K562 (cell line): ENCODE measurements around the gene ANKRD33. TPM values are rescaled to one million over a fixed set of nuclear protein-coding genes. Genes with fewer than 3 reads are reported as not detected.

Experiments used
- CHD1 ChIP-seq: fragments of 200-600 bp; sonication (generic); IDR thresholded peaks from one replicate; pipeline ENCODE4 v1.6.1; 2012; ENCODE audit warnings: mild to moderate bottlenecking, moderate library complexity, low read length, inconsistent platforms
- FOXM1 ChIP-seq, 2 experiments: fragments of 450-650 bp in 1 of 2; sonication (generic) in 1 of 2; formaldehyde crosslinking in 1 of 2; IDR thresholded peaks; 2 replicates each; pipeline versions ENCODE4 v1.6.1 to v1.9.0; 2017 to 2022; ENCODE audit warnings: low read depth in 2 of 2, mild to moderate bottlenecking in 2 of 2, missing genetic modification reagents in 1 of 2, moderate library complexity in 1 of 2
- GABPB2 ChIP-seq: fragments of 250-450 bp; sonication (Bioruptor Pico); conservative IDR thresholded peaks from 2 replicates; pipeline ENCODE4 v1.5.1; 2021; ENCODE audit warnings: mild to moderate bottlenecking
- GMEB1 ChIP-seq: fragments of 250-450 bp; sonication (Bioruptor Pico); IDR thresholded peaks from 2 replicates; pipeline ENCODE4 v1.4.0; 2020; ENCODE audit warnings: mild to moderate bottlenecking
- KLF1 ChIP-seq: fragments of 450-650 bp; IDR thresholded peaks from 2 replicates; pipeline ENCODE4 v1.6.1; 2016; ENCODE audit warnings: missing genetic modification characterization, missing compliant biosample characterization
- NR2F6 ChIP-seq: fragments of 450-650 bp; formaldehyde crosslinking; IDR thresholded peaks from 2 replicates; pipeline ENCODE4 v1.4.0; 2020; ENCODE audit warnings: mild to moderate bottlenecking
- PHB ChIP-seq: fragments of 250-450 bp; sonication (Bioruptor Pico); IDR thresholded peaks from 2 replicates; pipeline ENCODE4 v1.5.0; 2021
- POLR2G ChIP-seq: fragments of 200-400 bp; formaldehyde crosslinking; IDR thresholded peaks from 2 replicates; pipeline ENCODE4 v1.6.1; 2017; ENCODE audit warnings: low read depth, mild to moderate bottlenecking, antibody characterized with exemption, low read length, moderate library complexity
- PRDM10 ChIP-seq: fragments of 450-650 bp; IDR thresholded peaks from 2 replicates; pipeline ENCODE4 v1.6.1; 2018; ENCODE audit not compliant: partially characterized antibody
- PRMT5 ChIP-seq: sonication (generic); formaldehyde crosslinking; IDR thresholded peaks from 2 replicates; pipeline ENCODE4 v1.5.0; 2020; ENCODE audit warnings: missing genetic modification reagents
- SMARCE1 ChIP-seq: fragments of 450-650 bp; IDR thresholded peaks from 2 replicates; pipeline ENCODE4 v1.7.1; 2016; ENCODE audit warnings: mild to moderate bottlenecking
- STAT5A ChIP-seq: IDR thresholded peaks from 2 replicates; pipeline ENCODE4 v1.6.1; 2012; ENCODE audit warnings: low read length, inconsistent platforms, borderline replicate concordance
- TEAD4 ChIP-seq, 2 experiments: sonication (generic) in 1 of 2; formaldehyde crosslinking in 1 of 2; IDR thresholded peaks; 2 replicates each; pipeline versions ENCODE4 v1.6.1 to v1.8.0; 2012 to 2022; ENCODE audit warnings: borderline replicate concordance in 1 of 2, inconsistent platforms in 1 of 2, low read length in 1 of 2, mild to moderate bottlenecking in 1 of 2, missing genetic modification reagents in 1 of 2
- ZNF165 ChIP-seq: fragments of 250-450 bp; sonication (Bioruptor Pico); IDR thresholded peaks from 2 replicates; pipeline ENCODE4 v1.4.0; 2020; ENCODE audit warnings: borderline replicate concordance
- ZNF57 ChIP-seq: fragments of 450-650 bp; formaldehyde crosslinking; IDR thresholded peaks from 2 replicates; pipeline ENCODE4 v1.4.0; 2020; ENCODE audit warnings: mild to moderate bottlenecking, moderate library complexity
- ZNF79 ChIP-seq: fragments of 250-450 bp; sonication (Bioruptor Pico); IDR thresholded peaks from 2 replicates; pipeline ENCODE4 v1.4.0; 2020; ENCODE audit warnings: low read depth, mild to moderate bottlenecking, moderate library complexity
- polyA plus RNA-seq, 8 experiments: library from polyadenylated mRNA; depleted of rRNA in 4 of 8; stranded (reverse) in 5 of 8; unstranded in 3 of 8; fragments of >200 nt; fragmentation: Nextera tagmentation in 2 of 8; fragmentation: Illumina TruSeq in 1 of 8; extraction: Ambion mirVana in 2 of 8; extraction: Trizol in 1 of 8; gene quantifications; 2 replicates each; pipeline versions ENCODE4 v1.2.1 to v1.2.3, GENCODE V29; 2011 to 2014; ENCODE audit warnings: inconsistent platforms in 1 of 8, missing spikeins in 1 of 8
- total RNA-seq, 7 experiments: library from RNA; depleted of rRNA in 6 of 7; stranded (reverse); fragments of >200 nt in 6 of 7; fragmentation: Illumina TruSeq in 2 of 7; extraction: Trizol in 2 of 7; gene quantifications; 2 replicates each; pipeline versions ENCODE4 v1.2.1 to v1.2.3, GENCODE V29; 2011 to 2021; ENCODE audit warnings: low replicate concordance in 1 of 7
- TF ChIP-seq, protein P1 (sequence below): fragments of 450-650 bp; IDR thresholded peaks from 2 replicates; pipeline ENCODE4 v1.6.1; 2016
- TF ChIP-seq, protein P2 (sequence below): IDR thresholded peaks from 2 replicates; pipeline ENCODE4 v1.6.1; 2011; ENCODE audit warnings: borderline replicate concordance, low read depth, mild to moderate bottlenecking, moderate library complexity, low read length; ENCODE audit not compliant: insufficient read depth, poor library complexity, severe bottlenecking

The ANKRD33 gene
- total and polyA plus RNA-seq, 9 of the 15 experiments (the other 6 are each of a cell fraction or from before 2014, with no cell fraction given), result 0.04 to 0.11 (median 0.07) TPM; not detected in 4

- TF ChIP-seq FOXM1 (IDR thresholded peaks at IDR 0.05; ENCODE audit: low read depth) (no peak), FOXM1 (CRISPR knock-in tag; IDR thresholded peaks at IDR 0.05; ENCODE audit: low read depth) (no peak), NR2F6 (CRISPR knock-in tag) (0 out of 2 replicates have a peak, but pooled peaks have one; percentile 21), SMARCE1 (no peak), TEAD4 (IDR thresholded peaks at IDR 0.05; ENCODE audit: low read length) (no peak), TEAD4 (CRISPR knock-in tag; IDR thresholded peaks at IDR 0.05; ENCODE audit: borderline replicate concordance) (no peak), PHB (CRISPR knock-in tag) (no peak), PRDM10 (peak; percentile 76), PRMT5 (CRISPR knock-in tag) (no peak), ZNF57 (no peak), POLR2G (peak; percentile 35; the same call in 1 of the 2 replicates), ZNF79 (no peak), CHD1 (no peak), KLF1 (no peak), STAT5A (no peak), GMEB1 (CRISPR knock-in tag) (no peak), GABPB2 (CRISPR knock-in tag) (no peak), ZNF165 (CRISPR knock-in tag) (no peak)
- TF ChIP-seq, protein P1, sequence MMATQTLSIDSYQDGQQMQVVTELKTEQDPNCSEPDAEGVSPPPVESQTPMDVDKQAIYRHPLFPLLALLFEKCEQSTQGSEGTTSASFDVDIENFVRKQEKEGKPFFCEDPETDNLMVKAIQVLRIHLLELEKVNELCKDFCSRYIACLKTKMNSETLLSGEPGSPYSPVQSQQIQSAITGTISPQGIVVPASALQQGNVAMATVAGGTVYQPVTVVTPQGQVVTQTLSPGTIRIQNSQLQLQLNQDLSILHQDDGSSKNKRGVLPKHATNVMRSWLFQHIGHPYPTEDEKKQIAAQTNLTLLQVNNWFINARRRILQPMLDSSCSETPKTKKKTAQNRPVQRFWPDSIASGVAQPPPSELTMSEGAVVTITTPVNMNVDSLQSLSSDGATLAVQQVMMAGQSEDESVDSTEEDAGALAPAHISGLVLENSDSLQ, result peak; percentile 56
- TF ChIP-seq, protein P2, sequence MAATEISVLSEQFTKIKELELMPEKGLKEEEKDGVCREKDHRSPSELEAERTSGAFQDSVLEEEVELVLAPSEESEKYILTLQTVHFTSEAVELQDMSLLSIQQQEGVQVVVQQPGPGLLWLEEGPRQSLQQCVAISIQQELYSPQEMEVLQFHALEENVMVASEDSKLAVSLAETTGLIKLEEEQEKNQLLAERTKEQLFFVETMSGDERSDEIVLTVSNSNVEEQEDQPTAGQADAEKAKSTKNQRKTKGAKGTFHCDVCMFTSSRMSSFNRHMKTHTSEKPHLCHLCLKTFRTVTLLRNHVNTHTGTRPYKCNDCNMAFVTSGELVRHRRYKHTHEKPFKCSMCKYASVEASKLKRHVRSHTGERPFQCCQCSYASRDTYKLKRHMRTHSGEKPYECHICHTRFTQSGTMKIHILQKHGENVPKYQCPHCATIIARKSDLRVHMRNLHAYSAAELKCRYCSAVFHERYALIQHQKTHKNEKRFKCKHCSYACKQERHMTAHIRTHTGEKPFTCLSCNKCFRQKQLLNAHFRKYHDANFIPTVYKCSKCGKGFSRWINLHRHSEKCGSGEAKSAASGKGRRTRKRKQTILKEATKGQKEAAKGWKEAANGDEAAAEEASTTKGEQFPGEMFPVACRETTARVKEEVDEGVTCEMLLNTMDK, result no peak
These were observed at the start of gene ANKRD33 (continued) for GRCh38 chr12:51887476-51888315.
